ENCODE measurements around the gene ERLEC1.
"Not testable (repeated sequence)": the region's sequence is repeated elsewhere in the genome, so short reads cannot be mapped to it uniquely, and the experiment has no call there.

ERLEC1 gene

DNA sequence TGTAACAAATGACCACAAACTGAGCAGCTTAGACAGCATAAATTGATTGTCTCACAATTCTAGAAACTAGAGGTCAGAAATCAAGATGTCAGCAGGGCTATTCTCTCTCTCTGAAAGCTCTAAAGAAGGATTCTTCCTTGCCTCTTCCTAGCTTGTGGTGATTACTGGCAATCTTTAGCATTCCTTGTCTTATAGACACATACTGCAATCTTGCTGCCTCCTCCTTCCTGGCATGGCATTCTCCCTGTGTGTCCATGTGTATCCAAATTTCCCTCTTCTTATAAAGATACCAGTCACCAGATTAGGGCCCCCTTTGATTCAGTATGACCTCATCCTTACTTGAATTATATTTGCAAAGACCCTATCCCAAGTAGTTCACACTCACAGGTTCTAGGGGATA lies 2.4 kb upstream of the ERLEC1 start:
- no peak for DNase-seq

DNA sequence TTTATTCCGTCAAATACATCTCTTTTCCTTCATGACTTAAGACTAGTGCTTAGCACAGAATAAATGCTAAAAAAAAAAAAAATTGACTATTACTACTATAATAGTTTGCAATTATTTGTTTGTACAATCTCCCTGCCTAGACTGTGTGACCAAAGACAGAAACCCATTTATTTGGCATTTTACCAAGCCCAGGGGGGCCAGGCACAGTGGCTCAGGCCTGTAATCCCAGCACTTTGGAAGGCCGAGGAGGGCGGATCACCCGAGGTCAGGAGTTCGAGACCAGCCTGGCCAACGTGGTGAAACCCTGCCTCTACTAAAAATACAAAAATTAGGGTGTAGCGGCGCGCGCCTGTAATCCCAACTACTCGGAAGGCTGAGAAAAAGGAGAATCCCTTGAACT lies 1.5 kb upstream of the ERLEC1 start:
- no peak for DNase-seq

DNA sequence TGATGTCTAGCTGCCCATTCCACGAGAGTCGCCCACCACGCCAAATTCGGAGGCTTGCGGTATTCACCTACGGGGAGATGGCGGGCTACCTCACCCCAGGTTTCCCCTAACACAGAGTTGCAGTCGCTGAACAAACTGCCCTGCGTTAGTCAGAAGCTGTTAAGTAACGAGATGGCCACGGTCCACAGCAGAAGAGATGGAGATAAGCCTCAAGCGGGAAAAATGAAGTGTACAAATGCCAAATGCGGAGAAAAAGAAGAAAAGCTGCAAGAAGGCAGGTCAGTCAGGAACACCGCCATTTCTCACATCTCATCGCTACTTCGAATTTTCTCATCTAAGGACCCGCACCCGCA lies 516 bp upstream of the ERLEC1 start:
- peak; percentile 21 to 39 for DNase-seq

DNA sequence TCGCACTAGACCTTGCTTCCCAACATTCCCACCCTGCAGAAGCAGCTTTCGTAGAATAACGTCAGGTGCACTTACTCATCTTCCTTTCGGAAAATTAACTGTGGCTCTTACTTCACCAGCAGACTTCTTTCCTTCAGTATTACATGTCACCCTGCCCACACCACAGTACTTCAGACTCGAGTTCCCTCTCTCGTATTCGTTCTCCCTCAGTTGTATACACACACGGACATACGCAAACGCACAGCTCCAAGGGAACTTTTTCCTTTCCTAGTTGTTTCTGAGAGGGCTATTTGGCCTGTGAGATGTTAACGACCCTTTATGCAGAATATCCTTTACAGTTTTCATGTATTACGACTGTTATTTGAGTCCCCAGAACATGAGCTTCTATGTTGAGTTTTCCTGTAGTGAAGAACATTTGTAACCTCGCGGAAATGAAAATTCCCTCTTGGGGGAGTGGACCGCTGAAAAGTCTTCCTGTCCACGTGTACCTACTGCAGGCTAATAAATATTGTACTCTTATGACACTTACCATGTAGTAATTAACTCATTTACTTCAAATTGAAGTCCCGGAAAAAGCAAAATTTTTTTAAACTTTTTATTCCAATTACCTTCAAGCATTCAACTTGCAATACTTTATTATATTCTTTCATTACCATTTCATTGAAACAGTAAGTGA lies 908 bp downstream of the ERLEC1 start:
- no peak for DNase-seq

DNA sequence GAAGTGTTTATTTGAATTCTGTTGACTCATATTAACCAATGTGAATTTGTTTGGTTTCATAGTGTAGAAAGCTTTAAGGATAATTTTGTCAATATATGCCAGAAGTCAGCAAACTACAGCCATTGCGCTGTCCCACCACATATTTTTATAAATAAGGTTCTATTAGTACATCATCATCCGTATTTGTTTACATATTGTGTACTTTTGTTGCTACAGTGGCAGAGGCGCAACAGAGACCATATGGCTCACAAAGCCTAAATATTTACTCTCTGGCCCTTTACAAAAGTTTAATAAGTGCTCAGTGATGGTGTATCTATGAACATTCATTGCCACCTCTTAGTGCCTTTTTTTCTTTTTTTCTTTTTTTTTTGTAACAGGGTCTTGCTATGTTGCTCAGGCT lies 6.4 kb downstream of the ERLEC1 start:
- no peak for DNase-seq

DNA sequence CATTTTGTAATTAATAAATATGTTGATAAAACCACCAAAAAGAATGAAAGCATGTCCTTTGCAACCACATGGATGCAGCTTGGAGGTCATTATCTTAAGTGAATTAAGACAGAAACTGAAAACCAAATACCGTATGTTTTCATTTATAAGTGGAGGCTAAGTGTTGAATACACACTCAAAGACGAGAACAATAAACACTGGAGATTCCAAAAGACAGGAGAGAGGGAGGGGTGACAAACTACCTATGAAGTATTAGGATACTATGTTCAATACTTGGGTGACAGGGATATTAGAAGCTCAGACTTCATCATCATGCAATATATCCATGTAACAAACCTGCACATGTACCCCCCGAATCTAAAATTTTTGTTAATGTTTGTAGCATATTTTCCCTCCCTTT lies 7.0 kb downstream of the ERLEC1 start:
- no peak for DNase-seq

DNA sequence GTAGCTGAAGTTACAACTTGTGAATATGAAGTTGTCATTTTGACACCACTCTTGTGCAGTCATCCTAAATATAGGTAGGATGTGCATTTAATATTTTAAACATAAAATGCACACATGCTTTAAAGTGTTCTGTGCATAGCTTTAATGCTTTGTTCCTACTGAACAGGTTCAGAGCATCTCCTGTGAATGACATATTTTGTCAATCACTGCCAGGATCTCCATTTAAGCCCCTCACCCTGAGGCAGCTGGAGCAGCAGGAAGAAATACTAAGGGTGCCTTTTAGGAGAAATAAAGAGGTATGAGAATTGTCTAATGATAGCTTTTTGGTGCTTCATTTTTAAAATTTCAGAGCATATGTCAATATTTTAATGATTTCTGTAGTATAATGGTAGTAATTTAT lies 14.7 kb downstream of the ERLEC1 start:
- DNase-seq = no peak

DNA sequence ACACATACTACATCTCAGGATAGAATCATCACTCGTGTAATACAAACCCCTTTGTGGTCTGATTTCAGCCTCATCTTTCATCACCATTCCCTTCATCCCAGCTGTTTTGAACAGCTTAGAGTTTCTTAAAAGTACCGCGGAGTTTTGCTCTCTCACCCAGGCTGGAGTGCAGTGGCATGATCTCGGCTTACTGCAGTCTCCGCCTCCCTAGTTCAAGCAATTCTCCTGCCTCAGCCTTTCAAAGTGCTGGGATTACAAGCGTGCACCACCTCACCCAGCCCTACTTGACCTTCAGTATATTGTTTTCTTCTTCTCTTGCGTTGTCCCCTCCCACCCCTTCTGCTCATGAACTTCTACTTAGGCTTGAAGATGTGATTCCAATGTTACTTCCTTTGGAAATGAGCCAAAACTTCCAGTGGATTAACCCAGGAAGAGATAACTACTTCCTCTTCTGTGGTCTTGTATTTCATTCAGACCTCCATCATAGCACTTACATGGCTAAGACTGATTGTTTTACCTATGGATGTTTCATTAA lies 15.8 kb downstream of the ERLEC1 start:
- no peak for DNase-seq

DNA sequence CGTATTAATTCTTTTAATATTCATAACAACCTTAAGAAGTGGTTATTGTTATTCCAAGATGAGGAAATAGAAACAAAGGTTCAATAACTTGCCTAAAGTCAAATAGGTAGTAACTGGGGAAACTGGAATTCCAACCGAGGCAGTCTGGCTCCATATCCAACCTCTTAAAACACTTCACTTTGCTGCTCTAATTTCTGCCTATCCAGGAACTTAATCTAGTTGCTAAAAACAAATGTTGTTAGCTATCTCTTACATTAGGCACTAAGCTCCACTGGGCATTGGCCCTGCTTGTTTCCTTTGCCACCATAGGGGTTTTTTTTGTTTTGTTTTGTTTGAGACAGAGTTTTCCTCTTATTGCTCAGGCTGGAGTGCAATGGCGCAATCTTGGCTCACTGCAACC lies 24.8 kb downstream of the ERLEC1 start:
- DNase-seq = no peak

DNA sequence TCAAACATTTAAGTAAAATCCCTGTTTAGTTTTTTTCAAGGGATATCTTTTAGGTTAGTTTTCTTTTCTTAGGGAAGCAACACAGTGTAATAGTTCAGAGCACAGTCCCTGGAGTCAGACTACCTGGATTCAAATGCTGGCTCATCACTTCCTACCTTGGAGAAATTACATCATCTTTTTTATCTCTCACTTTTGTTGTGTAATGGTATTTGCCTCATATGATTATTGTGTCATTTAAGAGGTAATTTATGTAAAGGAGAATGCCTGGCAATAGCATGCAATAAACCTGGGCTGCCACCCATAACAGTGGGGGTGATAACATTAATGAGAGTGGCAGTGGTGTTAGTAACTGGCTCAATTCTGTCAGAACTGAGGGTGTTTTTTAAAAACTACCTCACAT lies 26.3 kb downstream of the ERLEC1 start:
- no peak for DNase-seq

DNA sequence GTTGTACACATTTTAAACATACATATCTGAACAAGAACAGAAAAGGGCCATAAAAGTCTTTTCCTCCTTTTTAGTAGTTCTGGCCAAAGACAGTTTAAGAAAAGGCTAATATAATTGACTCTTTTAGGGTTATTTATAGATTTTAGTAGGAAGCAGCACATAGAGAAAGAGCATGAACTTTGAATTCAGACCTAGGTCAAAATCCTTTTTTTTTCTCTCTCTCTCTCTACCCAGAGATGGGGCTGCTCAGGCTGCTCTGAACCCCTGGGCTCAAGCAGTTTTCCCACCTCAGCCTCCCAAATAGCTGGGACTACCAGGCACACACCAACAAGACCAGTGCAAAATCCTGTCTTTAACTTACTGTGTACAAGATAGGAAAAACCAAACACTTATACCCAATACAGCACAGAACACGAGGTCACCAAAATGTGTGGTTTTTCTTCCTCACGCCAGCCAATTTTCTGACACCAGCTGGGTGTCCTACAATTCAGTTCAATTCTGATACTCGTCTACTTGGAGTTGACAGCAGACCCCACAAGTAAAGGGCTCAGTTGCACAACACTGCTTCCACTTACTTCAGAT lies 32.1 kb downstream of the ERLEC1 start:
- no peak for DNase-seq

DNA sequence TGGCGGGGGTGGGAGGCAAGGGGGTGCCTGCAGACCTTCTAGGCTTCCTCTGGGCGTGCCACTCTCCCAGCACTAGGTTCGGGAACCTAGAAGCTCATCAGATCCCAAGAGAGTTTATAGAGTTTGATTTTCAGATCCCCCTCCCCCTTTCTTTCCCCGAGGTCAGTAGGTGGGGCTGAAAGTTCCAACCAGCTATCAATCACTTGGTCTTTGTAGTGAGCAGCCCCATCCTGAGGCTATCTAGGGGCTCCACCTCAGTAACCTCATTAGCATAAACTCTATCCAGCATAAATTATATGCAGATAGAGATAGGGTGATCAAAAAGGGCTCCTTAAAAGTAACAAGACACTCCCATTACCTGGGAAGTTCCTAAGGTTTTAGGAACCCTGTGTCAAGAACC lies 32.8 kb downstream of the ERLEC1 start:
- DNase-seq = no peak

DNA sequence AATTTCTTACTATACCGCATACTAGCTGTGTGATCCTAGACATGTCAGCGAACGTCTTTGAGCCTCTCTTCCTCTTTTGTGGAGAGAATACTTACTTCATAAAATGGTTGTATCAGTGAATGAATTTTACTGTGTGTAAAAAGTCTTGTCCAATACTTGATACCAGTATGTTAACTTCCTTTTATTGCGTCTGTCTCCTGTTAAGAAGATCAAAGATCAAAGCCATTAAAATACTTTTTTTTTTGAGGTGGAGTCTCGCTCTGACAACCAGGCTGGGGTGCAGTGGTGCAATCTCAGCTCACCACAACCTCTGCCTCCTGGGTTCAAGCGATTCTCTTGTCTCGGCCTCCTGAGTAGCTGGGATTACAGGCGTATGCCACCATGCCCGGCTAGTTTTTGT lies 33.2 kb downstream of the ERLEC1 start:
- no peak for DNase-seq

DNA sequence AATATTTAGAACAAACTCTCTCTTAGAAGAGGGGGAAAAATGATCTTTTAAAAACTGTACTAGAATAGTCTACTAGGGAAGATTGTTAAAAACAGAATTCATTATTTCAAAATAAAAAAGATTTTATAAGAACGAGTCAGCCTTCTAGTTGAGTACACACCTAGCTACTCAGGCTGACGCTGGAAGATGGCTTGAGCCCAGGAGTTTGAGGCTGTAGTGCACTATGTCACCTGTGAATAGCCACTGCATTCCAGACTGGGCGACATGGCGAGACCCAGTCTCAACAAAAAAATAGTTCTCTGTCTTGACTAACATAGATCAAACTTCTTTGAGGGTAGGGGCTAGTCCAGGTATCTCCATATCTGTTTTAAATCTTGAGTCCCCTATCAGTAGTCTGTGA lies 33.9 kb downstream of the ERLEC1 start:
- no peak for DNase-seq

DNA sequence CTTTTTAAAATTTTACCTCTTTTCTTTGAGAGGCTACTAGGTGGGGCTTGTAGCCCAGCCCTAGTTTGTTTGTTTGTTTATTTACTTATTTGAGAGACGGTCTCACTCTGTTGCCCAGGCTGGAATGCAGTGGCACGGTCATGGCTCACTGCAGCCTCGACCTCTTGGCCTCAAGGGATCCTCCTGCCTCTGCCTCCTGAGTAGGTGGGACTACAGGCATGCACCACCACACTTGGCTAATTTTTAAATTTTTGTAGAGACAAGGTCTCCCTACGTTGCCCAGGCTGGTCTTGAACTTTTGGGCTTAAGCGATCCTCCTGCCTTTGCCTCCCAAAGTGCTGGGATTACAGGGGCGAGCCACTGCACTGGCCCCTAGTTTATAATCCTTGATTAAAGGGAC lies 35.0 kb downstream of the ERLEC1 start:
- DNase-seq = no peak

DNA sequence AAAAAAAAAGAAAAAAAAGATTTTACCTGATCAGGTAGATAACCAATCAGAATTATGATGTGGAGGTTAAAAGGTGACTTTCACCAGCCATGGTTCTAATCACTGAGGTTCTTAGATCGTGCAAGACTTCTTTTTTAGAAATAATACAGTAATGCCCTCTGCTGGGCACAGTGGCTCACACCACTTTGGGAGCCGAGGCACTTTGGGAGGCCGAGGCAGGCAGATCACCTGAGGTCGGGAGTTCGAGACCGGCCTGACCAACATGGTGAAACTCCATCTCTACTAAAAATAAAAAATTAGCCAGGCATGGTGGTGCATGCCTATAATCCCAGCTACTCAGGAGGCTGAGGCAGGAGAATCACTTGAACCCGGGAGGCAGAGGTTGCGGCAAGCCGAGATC lies 36.8 kb downstream of the ERLEC1 start:
- DNase-seq = not testable (repeated sequence)

DNA sequence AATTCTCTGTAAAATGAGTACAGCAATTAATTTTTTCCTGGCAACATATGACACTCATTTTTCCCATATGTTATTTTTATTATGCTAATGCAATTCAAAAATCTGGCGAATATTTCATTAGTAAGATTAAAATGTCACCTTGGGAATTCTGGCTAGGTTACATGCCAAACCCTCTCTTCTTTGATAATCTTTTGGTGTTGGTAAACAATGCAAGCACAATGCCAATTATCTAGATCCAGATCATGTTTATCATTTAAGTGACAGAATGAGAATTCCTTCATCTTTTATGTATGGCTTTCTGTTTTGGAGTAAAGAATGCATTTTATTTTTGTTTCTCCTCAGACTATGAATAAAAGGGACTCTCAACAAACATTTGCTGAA lies 39.2 kb downstream of the ERLEC1 start:
- no peak for DNase-seq

DNA sequence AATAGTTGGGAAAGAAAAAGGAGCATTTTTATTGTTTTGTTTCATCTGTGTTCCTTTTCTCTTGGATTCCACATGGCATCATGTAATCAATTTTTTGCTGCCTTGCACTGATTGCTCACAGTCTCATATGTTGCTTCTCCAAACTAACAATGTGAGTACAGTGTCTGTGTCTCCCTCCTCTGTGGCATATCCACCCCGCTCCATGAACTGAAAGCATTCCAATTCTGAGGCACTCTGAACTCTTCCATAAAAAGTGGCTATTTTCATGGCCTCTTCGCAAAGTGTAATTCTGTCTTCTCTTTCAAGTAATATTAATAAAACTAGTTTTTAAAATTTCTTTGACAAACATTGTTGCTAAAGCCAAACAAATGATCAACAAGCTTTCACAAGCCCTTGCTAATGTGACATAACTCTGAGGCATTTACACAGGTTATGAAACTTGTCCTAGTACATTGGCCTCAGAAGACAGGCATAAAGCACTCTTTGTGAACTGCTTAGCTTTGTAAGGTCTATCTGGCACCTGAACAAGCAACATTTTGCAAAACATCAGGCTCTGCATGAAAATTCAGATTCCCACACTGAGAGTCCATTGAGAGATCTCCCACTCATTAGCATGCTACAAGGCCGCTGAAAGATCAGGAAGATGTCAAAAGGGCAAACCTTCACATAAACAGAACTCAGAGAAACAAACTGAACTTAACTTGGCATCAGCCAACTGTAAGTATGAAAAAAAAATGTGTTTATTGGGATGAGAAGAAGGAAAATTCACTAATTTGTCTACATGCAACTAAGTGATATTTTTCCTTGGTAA lies 39.9 kb downstream of the ERLEC1 start:
- DNase-seq = no peak

DNA sequence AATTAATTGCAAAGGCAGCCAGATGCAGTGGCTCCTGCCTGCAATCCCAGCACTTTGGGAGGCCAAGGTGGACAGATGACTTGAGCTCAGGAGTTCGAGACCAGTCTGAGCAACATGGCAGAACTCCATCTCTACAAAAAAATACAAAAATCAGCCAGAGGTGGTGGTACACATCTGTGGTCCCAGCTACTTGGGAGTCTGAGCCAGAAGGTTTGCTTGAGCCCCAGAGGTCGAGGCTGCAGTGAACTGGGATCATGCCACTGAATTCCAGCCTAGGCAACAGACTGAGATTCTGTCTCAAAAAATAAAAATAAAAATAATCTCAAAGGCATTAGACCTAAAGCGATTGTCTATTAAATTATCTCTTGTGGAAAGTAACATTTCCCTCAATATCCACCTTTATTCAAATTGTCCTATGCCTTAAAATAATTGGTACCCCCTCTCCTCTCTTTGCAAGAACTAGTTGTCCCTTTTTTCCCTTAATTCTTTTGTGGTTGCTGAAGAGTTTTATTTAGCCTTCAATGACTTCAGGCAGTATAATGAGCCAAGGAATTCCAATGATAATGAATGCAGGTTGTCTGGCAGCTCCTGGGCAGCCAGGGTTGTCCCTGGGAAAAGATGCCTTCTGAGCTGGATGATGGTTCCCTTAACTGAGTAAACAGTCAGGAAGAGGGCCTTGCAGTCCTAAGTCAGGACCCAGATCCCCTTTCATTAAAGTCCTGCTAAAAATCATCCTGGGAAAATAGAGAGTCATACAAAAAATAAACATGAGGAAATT lies 40.7 kb downstream of the ERLEC1 start:
- no peak for DNase-seq

DNA sequence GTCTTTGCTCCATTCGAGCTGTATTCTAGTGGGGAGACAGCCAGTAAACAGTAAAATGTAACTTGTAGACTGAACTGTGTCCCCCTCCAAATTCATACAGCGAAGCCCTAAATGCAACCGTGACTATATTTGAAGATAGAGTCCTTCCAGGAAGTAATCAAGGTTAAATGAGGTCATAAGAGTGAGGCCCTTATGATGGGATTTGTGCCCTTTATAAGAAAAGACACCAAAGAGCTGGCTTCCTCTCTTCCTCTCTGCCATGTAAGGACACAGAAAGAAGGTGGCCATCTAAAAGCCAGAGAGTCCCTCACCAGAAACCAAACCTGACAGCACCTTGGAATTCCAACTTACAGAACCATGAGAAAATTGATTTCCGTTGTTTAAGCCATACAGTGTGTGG lies 41.5 kb downstream of the ERLEC1 start:
- DNase-seq = no peak

DNA sequence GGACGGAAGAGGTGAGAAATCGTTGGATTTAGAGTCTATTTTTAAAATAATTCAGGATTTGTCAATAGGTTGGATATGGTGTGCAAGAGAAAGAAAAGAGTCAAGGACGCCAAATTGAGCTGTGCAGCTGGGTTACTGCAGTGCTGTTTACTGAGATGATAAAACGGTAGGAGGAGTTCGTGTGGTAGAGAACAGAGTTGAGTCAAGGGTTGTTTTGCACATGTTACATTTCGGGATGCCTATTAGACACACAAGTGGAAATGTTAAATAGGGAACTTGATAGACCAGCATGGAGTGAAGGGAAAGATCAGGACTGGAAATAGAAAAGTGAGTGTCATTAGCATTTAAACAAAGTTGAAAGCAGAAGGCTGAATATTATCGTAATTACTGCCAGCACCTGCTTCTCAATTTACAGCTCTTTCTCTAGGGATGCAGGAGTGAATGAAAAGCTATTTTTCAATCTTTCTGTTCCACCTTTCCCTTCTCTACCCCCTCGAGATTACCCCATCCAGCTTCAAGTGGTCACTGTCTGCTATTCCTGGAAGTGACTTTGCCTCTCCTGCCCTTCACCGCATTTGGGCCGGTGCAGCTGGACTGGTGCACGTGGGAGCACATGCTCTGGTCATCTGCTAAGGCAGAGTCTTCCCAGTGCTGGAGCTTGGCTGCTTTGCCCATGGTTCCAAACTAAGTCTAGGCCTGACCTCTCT lies 42.6 kb downstream of the ERLEC1 start:
- DNase-seq = no peak

DNA sequence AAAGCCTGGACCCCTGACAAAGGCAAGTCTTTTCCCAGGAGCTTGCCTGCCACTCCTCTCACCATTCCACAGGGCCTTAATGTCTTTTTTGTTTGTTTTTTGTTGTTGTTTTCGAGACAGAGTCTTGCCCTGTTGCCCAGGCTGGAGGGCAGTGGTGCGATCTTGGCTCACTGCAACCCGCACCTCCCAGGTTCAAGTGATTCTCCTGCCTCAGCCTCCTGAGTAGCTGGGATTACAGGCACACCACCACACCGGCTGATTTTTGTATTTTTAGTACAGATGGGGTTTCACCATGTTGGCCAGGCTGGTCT lies 43.1 kb downstream of the ERLEC1 start:
- DNase-seq = not testable (repeated sequence)

DNA sequence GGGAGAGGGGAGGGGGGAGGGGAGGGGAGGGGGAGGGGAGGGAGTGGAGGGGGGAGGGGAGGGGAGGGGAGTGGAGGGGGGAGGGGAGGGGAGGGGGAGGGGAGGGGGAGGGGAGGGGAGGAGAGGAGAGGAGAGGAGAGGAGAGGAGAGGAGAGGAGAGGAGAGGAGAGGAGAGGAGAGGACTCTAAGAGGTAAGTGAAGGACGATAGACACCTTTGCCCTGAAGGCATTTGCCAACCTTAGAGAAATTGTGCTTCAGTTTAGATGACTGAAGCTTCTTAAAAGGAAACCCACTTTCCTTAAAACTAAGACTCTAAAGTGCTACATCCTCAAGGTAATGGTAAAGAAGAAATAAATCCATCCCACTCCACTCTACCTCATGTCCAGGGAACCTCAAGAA lies 53.7 kb downstream of the ERLEC1 start:
- DNase-seq = no peak
